ENCODE measurements around the gene PCK1.

DNA sequence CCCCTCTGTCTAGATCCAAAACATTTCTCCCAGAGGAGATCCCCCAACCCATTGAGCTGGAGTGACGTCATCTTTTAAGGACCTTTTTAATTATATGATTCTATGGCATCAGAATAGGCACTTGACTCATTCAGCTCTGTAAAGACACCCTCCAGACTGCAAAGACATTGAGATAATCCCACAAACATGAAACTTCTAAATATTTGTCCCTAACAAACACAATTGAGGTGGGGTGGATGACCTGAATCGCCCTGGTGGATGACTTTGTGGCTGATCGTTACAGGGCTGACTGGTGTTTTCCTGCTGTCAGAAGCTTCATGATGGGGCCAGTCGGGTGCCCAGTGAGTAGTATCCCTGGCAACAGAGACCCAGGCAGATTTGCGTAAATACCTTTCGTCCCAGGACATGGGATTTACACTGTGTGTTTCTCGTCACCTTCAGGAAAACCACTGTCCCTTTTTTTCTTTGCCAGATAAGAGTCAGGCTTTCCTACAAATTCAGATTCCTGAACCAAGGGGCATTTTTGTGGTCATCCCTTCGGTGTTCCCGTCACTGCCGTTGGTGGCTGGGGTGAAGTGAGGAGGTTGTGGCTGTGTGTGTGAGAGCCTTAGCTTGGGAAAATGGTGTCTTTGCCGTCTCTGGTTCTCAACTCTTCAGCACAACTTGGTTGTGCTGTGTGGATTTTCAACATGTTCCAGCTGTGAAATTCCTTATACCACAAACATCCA is 5.3 kb upstream of the PCK1 start:
- TF ChIP-seq, protein P1, sequence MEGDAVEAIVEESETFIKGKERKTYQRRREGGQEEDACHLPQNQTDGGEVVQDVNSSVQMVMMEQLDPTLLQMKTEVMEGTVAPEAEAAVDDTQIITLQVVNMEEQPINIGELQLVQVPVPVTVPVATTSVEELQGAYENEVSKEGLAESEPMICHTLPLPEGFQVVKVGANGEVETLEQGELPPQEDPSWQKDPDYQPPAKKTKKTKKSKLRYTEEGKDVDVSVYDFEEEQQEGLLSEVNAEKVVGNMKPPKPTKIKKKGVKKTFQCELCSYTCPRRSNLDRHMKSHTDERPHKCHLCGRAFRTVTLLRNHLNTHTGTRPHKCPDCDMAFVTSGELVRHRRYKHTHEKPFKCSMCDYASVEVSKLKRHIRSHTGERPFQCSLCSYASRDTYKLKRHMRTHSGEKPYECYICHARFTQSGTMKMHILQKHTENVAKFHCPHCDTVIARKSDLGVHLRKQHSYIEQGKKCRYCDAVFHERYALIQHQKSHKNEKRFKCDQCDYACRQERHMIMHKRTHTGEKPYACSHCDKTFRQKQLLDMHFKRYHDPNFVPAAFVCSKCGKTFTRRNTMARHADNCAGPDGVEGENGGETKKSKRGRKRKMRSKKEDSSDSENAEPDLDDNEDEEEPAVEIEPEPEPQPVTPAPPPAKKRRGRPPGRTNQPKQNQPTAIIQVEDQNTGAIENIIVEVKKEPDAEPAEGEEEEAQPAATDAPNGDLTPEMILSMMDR (IDR thresholded peaks at IDR 0.05), result no peak
- TF ChIP-seq POLR2AphosphoS5 (IDR thresholded peaks at IDR 0.05) (no peak), POLR2A (IDR thresholded peaks at IDR 0.05) (no peak), EP300 (IDR thresholded peaks at IDR 0.05) (no peak)

Measured in stomach (tissue), 4 donors.